CD4-positive, alpha-beta T cell treated with Interleukin-1 beta for 1 hour (primary cell): ENCODE data around the gene MEX3C.

Source experiments
- DNase-seq, 2 donors: peaks; one replicate each; pipeline ENCODE4 v3.0.0-alpha.2; 2020 to 2022

The MEX3C gene

DNA sequence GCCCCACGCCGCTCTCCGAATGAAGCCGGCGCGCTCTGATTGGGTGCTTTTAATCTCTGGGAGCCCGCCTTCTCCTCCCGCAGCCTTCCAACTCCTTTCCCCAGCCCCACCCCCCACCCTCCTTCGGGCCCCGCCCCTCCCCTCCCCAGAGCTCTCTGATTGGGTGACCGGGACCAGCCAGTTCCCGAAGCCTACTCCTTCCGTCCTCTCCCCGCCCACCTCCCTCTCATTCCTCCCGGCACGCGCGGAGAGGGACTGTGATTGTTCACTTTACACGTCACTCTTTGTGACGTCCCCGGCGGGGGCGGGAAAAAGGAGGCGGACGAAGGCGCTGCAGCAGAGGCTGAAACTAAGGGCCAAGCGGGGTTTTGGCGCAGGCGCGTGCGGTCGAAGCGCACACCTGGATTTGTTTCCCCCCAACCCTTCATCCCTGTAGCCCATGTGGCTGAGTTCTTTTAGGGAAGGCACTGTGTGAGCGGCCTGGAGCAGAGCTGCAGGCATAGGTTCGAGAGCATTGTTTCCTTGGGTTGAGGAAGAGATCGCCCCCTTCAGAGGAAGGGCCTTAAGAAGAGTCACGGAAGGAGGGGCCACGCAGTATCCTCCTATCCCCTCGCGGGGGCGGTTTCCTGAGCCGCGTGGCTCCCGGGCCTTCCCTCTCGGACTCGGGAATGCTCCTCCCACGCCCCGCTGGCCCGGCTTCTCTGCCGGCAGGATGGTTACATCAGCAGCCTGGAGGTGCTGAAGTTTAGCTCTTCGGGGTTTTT is at the start of gene MEX3C:
TSS of gene MEX3C (minus strand) at position 21 of the 764 bp plus-strand sequence. CDS start 361 bp downstream, outside the sequence.
- peak; percentile 99 for DNase-seq

DNA sequence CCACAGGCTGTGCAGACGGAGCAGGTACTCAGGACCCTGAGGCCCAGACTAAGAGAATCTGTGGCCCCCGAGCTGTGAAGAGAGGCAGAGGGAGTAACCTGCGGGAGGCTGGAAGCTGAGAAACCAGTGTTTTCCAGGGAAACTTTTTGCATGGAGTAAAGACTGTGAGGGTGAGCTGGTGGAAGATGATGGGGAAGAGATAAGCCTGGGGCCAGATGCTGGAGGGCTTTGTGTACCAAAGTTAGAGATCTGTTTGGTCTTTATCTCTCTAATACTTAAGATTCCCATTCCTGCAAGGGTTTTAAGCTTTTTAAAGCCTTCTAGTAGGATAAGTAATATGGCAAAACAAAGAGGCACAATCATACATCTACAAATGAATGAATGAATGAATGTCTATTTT is 43.7 kb upstream of the MEX3C start:
- no peak for DNase-seq

DNA sequence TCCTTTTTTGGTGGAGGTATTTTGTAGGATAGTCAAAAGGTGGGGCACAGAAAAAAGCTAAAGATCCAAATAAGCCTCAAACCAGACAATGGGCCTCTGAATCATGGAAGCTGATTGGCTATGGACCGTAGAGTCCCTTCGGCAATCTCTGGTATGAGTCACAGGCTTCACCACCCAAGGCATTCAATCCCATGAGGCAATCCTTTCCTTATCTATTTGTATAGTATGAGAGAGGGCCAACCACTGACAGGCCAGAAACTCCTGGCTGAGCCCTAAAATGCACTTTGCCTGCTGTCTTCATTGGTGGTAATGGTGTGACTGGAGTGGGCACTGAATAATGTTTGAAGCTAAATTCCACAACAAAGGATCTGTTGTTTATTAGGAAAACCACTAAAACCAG is 38.7 kb upstream of the MEX3C start:
- no peak for DNase-seq

DNA sequence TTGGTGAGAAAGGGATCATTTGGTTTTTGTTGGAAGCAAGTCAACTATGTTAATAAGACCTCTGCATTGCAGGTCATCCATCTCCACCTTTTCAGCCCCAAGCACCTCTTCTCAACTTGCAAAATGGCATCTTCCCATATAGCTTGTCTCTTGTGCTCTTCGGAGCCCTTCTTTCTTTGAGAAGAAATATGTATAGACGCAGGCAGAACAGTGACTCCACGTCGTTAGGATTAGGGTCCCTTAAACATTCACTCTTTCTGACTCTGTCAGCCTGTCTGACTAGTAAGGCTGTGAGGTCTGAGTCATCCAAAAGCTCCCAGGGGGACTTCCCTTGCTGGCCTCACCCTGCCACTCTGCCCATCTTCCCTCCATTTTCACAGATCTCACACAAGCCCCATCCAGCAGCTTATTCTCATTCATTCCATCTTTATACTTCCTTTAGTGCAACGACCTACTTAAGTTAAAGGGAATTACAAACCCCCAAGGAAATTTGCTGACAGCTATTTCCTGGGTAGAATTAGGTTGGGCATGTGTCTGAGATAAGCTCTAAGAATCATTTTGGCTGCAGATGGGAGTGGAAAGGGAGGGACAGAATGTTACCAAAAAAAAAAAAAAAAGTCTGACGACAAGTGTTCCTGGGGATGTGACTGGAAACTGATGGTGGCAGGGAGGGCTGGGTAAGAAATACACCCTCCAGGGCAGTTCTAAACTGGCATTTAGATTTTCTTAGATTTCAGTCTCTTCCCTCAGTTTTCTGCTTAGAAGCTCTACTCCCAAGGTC is 37.7 kb upstream of the MEX3C start:
- no peak for DNase-seq

DNA sequence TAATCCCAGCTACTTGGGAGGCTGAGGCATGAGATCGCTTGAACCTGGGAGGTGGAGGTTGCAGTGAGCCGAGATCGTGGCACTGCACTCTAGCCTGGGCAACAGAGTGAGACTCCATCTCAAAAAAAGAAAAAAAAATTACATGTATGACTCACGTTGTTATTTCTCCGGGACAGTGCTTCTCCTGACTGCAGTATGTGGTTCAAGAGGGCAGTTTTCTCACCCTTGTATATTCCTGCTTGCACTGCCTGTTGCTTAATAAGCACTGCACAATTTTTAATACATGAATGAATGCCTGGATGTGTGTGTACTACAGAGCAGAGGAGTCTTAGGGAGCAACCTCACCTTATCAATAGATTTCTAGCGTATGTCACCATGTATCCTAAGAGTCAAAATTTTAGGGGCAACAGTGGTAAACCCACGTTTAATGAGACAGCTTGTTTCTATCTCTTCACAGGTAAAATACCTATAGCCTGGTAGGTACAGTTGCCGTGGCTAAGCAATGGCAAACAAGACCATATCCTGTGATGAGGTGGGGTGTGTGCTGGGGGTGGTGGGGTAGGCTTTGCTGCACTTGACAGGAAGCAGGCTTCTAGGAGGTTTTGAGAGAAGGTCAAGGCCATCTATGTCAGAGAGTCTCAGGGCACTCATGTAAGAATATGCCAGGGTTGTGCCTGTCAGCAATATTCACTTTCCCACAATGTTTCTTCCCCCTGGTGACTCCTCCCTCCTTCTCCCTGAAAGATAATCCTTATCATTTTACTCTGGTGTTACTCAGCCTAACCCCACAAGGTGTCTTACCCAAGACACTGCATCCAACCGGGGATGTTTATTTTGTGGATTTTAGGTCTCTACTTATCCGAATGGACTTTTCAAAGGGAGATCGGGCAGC is 36.9 kb upstream of the MEX3C start:
- DNase-seq = no peak

DNA sequence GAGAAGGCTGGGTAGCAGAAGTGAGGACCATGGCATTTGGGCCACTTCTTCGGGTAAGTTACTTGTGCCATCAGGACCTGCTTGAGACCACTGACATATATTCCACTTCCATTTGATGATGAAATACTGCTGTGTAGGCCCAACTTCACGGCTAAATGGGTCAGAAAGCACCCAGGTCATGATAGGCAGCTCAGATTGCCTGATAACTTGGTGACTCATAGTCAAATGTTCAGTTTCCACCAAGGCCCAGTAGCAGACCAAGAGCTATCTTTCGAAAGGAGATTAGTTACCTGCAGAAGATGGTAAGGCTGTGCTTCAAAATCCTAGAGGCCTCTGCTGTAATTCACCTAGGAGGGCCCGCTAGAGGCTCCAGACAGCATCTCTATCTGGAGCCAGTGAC is 31.8 kb upstream of the MEX3C start:
- no peak for DNase-seq

DNA sequence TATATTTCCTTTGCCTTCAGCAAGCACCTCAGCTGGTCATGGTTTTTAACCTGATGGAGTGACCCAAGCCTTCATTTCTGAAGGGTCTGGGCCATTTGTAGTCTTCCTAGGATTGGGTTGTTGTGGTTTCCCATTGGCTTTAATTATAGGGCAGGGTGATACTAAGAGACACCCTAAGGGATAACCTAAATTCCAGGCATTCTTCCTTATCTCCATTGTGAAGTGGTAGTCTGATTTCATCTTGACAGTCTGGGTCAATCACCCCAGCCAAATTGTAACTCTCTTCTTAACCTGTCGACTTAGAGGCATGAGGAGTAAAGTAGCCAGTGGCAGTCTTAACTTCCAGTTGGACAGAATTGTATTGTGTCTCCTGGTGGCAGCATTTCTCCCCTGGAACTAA is 30.2 kb upstream of the MEX3C start:
- no peak for DNase-seq

DNA sequence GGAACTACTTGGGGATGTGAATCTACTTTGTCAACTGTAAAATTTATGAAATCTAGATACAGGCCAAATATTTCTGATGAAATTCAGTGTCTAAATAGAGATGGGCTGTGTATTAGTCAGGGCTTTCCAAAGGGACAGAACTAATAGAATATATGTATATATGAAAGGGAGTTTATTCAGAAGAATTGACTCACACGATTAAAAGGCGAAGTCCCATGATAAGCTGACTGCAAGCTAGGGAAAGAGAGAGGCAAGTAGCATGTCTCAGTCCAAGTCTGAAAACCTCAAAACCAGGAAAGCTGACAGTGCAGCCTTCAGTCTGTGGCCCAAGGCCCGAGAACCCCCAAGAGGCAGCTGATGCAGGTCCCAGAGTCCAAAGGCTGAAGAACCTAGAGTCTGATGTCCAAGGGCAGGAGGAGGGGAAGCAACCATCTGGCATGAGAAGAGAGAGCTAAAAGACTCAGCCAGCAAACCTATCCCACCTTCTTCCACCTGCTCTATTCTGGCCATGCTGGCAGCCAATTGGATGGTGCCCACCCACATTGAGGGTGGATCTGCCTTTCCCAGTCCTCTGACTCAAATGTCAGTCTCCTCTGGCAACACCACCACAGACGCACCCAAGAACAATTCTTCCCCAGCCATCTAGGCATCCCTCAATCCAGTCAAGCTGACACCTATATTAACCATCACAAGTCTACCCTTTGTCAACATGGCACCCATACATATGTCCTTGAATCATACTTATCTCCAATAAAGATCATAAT is 29.3 kb upstream of the MEX3C start:
- no peak for DNase-seq

DNA sequence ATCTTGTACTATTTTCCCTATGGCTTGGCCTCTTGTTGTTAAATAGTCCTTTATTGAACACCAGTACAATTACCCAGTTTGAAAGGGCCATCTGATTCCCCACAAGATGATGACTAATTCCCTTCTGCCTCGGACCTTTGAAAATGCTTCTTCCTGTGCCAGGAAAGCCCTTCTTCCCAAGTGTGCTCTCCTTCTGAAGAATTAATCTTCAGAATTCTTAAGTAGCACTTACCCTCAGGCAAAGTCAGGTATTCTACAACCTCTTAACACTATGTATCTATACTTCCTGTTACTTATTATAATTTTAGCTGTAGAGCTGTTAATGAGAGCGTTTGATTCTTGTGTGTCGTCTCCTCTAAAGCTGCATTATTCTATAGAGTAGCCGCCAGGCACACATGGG is 28.6 kb upstream of the MEX3C start:
- no peak for DNase-seq

DNA sequence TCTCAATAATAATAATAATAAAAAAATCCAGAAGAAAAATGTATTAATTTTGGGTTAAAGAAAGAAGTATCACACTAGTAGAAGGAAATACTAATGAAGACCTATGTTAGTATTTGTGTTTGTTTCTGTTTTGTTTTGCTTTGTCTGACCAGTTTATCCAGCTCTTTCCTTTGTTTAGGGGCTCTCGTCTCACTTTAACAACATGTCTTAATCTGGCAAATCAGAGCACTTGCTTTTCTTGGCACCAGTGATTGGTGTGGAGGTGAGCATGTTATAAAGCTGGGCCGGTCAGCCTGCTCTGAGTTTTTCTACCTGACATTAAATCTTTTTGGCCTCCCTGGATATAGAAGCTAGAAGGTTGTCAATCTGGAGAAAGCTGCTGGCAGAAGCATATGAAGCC is 15.1 kb upstream of the MEX3C start:
- DNase-seq = no peak

DNA sequence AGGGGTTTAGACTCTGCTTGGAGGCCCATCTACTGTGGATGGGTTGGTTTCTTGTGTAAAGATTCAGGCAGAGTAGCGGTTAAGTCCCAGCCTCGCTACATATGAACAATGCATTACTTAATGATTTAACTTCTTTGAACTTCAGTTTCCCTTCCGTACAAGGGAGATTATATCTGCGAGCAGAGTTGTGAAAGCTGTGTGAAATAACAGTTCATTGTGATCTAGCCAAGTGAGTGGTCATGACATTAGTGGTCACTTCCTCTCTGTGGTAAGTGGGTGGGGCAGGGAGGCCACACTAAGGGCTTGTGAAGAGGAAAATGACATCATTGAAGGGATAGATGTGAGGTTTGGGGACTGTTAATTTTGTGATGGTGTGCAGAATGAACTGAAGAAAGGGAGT is 14.1 kb upstream of the MEX3C start:
- DNase-seq = peak; percentile 57 to 74

DNA sequence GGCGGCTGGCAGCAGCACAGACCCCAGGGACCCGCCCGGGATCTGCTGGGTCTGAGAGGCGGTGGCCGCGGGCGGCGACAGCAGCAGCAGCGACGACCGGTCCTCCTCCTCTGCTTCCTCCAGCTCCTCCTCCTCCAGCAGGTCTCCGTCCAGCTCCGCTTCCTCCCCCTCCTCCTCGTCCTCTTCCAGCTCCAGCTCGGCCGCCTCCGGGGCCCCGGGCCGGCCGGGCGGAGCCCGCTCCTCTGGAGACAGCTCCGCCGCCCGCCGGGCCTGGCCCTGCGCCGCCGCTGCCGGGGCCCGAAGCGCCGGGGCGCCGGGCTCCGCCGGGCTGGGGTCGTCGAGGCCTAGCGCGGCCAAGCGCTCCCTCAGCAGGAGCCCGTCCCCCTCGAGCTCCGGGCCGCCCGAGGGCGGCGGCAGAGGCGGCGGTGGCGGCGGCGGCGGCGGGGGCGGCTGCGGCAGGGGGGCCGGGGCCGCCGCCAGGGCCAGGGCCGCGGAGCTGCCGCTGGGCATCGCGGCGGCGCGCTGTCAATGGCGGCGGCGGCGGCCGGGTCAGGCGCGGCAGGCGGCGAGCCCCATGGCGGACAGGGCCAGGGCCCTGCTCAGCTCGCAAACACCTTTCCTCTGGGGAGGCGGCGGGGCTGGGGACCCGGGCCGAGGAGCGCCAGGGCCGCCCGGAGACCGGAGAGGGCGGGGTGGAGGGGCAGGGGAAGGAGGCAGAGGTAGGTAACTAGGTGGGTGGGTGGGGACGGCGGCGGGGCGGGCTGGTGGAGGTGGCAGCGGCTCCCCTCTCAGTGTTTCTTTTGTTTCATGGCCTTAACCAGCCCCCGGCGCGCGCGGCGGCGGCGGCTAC is 445 bp downstream of the MEX3C start:
- DNase-seq = peak in 1 of 2 donors; percentile 45

DNA sequence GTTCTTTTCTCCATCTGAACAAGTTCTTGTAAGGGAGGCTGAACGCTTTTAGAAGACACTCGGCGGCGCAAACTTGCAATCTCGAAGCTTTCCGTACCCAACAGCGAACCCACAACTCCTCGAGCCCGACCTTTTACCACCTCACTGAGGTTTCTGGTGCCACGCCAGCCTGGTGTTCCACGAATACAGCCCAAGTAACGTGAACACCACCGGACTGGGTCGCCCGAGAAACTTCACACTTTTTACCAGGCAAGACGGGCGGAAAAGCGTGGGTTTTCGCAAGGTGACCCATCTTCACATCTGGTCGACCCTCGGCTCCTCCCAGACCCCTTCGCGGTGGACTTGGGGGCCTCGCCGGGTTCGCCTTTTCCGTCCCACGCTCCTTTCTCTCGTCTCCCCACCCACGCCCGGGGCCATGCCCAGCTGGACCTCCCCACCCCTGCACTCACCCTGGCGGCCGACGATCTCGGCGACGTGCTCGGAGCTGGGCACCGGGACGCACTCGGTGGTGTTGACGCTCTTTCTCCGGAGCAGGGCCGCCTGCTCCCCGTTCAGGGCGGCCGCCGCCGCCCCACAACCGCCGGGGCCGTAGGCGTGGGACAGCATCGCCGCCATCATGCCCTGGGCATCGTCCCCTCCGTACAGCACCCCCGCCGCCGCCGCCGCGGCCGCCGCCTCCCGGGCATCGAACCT is 1.2 kb downstream of the MEX3C start:
- peak; percentile 26 to 44 for DNase-seq

DNA sequence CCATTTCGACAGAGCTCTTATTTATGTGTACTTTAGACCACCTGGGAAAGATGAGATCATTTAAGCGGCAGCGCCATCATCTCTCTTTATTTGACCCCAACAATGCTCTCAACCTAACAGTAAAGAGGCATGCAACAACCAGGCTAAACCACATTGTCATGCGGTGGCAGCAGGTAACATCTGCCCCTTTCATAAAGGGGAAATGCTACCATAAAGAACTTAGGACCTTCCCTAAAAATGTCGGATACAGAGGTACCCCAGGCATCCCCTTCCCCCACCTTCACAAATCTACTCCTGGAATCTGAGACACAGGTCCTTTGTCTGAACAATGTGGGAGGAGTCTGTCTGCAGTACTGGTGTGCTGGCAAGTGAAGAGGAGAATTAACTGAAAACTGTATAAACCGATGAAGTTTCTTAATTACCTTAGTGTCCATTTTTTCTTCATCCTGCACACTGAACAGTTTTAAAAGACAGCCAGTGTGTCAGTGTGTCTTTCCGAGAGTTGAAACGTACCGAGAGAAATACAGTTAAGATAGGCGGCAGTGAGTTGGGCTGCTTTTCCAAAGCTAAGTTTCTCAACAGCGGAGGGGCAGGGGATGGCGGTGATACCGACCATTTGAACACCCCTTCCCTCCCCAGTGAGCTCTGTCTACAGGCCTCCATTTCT is 1.9 kb downstream of the MEX3C start:
- DNase-seq = peak; percentile 47 to 48

DNA sequence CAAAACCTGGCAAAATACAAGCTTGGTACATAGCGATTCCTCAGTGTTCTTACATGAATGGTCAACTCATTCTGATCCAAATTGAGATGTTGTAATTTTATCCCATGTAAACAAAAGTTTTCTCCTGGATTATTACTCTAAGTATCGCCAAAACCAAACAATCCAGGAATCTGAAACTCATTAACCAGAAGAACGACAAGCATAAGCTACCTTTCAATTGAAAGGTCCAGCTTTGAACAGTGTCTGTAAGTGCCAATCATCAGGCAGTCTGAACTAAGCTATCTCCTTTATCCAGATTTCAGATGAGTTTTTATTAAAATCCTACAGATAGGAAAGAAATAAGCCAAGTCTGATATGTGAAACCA is 2.4 kb downstream of the MEX3C start:
- DNase-seq = no peak

DNA sequence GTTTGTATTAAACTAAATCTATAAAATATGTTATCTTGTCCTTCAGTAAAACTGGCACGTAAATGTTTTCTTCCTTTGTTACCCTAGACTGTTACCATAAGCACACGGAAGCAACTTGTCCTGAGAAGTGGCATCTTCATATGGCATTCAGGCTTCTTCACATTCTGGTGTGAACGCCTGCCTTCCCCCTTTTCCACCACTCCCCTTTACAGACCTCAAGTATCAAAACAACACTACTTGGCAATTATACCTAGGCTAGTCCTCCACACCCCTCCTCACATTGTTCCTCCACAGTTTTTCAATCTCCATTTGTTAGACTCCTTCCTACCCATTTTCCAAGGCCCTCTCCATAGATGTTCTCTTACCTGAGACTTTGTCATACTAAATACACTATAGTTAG is 2.9 kb downstream of the MEX3C start:
- no peak for DNase-seq

DNA sequence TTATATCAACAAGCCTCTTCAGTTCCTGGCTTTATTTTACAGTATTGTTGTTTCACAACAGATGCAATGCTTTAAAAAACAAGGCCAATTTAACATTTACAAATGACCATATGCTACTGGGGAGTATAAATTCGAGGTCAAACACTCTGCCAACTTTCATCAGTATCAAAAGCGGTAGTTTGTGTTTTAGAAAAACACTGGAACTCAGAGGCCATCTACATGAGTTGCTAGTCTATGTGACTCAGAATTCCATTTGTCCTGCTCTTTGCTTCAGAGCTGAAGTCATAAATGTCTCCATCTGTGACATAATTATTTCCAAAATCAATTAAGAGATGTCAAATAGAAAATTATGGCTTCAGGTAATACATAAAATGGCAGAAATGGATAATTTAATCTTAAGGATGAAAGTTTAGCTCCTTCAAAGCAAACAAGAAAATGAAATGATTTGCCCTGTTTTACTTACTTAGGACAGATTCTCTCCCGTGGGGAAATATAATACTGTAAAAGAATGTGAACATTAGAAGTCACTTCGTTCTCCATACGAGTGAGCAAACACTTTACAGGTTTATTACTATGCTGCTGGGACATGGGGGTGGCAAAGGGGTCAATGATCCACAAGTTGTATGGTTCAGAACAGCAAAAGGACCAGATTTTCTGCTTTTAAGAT is 3.7 kb downstream of the MEX3C start:
- no peak for DNase-seq

DNA sequence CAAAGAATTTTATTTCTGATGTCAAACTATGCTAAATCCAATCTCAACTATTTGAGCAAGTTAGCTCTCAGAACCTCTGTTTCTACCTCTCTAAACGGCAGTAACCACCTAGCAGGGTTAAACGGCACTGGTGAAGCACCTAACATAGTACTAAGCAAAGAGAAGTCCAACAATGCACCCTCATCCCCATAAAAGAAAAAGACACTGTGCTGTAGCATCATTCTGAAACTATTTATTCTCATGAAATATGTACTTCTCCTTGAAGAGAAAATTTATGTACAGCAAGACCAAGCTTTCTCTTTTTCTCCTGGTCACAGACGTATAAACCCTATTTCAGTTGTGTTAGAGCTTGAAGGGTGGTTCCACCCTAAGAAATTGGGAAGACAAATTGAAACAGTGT is 4.8 kb downstream of the MEX3C start:
- no peak for DNase-seq

DNA sequence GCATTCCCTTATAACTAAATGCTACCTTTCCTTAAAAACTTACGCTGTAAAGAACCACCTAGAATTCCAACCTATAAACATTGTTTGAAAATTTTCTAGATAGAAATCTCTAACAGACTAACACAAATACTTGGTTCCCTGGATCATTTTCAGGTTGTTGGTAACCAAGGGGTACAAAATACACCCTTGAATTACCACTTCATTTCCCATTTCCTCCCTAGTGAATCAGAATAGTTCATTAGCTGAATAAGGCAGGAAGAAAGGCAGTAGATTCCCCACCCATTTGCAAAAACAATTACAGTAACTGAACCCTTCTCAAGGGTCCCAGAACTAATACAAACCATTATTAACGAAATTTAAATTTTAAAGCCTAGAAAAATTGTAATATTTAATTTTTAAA is 5.5 kb downstream of the MEX3C start:
- no peak for DNase-seq
